ENCODE data around the gene SETD2. TPM values are rescaled to one million over a fixed set of nuclear protein-coding genes. Genes with fewer than 3 reads are reported as not detected.

SETD2 gene
- total and polyA plus RNA-seq, 2 of the 8 experiments (the other 6 are each of a cell fraction or from before 2014, with no cell fraction given) = 15.7 to 46.3 TPM

DNA sequence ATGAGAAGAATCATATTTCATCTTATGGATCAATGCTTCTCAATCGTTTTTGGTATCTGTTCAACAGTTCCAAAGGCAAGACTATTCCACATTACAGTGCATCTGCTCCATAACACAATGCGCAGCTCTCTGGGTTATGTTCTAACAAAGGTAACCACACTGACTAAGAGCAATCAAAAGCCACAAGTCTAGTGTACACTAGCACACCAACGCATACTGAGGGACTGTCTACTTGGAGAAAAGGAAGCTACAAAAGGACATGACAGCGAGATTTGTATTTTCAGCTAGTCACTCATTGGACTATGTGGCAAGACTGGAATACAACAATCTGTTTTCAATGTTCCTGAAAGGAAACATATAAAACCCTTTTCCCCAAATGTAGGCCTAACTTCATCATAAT, 35.8 kb downstream of the SETD2 start:
- no peak overlapping the region for H3K27ac ChIP-seq (ENCODE audit: low read depth, low read length)
- peaks cover 0 to 4% of the 10 kb centered on the region in 2 experiments for H4K20me1 ChIP-seq (replicated peaks in 1 of 2; ENCODE audit: control insufficient read depth in 1 of 2, insufficient read depth in 2 of 2, low read length in 2 of 2)
- no peak overlapping the region for H3K4ac ChIP-seq (replicated peaks; ENCODE audit: insufficient read length, low read depth, low read length)
- H3K18ac ChIP-seq (ENCODE audit: extremely low read depth, low read length) = no peak overlapping the region
- no peak overlapping the region for H4K5ac ChIP-seq (ENCODE audit: insufficient read length, low read depth, low read length)
- H3K23me2 ChIP-seq (ENCODE audit: low read depth, low read length) = no peaks in the 10 kb centered on the region
- H3K14ac ChIP-seq (ENCODE audit: insufficient read length) = no peak overlapping the region
- no peak overlapping the region for H2BK12ac ChIP-seq (ENCODE audit: low read depth, low read length)
- FAIRE-seq = no peak
- H3K79me2 ChIP-seq (ENCODE audit: control insufficient read depth in 1 of 2, insufficient read depth in 2 of 2, low read length in 2 of 2) = peaks cover 0 to 69% of the 10 kb centered on the region in 2 experiments; a peak in 3 of 4 replicates
- no peak overlapping the region for H3K56ac ChIP-seq (replicated peaks; ENCODE audit: insufficient read length, low read depth, low read length)
- TF ChIP-seq CHD2 (IDR thresholded peaks at IDR 0.05; ENCODE audit: low read length) (no peak), TAF7 (optimal IDR thresholded peaks at IDR 0.05; ENCODE audit: borderline replicate concordance, low read depth, low read length) (no peak), EGR1 (IDR thresholded peaks at IDR 0.05; ENCODE audit: borderline replicate concordance, low read depth, low read length) (no peak), TEAD4 (IDR thresholded peaks at IDR 0.05; ENCODE audit: low read depth, low read length) (no peak), YY1 (IDR thresholded peaks at IDR 0.05; ENCODE audit: low read depth, low read length) (no peak), BRCA1 (IDR thresholded peaks at IDR 0.05; ENCODE audit: low read depth, low read length) (no peak), POU5F1 (IDR thresholded peaks at IDR 0.05; ENCODE audit: low read depth, low read length) (no peak), KDM4A (IDR thresholded peaks at IDR 0.05; ENCODE audit: low read depth, low read length, severe bottlenecking) (no peak), CTCF (IDR thresholded peaks at IDR 0.05; ENCODE audit: control extremely low read depth in 1 of 3, insufficient read depth in 1 of 3, low read depth in 1 of 3, low read length in 3 of 3) (no peak)
- H3K23ac ChIP-seq (ENCODE audit: insufficient read length) = no peak overlapping the region
- H4K91ac ChIP-seq (replicated peaks; ENCODE audit: insufficient read length, low read length) = no peak overlapping the region
- no peak overlapping the region for H2BK15ac ChIP-seq (ENCODE audit: low read length)
- POLR2A ChIA-PET (ENCODE audit: partially characterized antibody) = interaction anchor here (2.6 kb wide), 1 partner anchor 12 kb away, joined by 7 read pairs; no protein-coding TSS in a partner anchor
- no peak overlapping the region for H2AK5ac ChIP-seq (ENCODE audit: low read depth, low read length)
- no peaks in the 10 kb centered on the region for H3K4me1 ChIP-seq (replicated peaks in 1 of 4; ENCODE audit: control insufficient read depth in 3 of 4, insufficient read depth in 4 of 4, low read length in 3 of 4)
- H3K36me3 ChIP-seq (ENCODE audit: control insufficient read depth in 2 of 4, insufficient read depth in 4 of 4, low read length in 3 of 4) = peaks cover 4 to 14% (median 11%) of the 10 kb centered on the region in 4 experiments; a peak in 6 of 8 replicates
- H2BK5ac ChIP-seq (ENCODE audit: low read depth, low read length) = no peak overlapping the region
- H4K8ac ChIP-seq (ENCODE audit: extremely low read depth, insufficient read depth, low read length) = no peak overlapping the region
- H3K9me3 ChIP-seq (ENCODE audit: insufficient read depth in 2 of 2, low read depth in 1 of 2, low read length in 1 of 2) = no peaks in the 10 kb centered on the region
- H2AFZ ChIP-seq (ENCODE audit: low read length) = no peak overlapping the region
- no peak overlapping the region for H2BK20ac ChIP-seq (ENCODE audit: low read length)
- H3K4me2 ChIP-seq (ENCODE audit: insufficient read depth in 1 of 2, low read depth in 2 of 2, low read length in 2 of 2) = no peak overlapping the region
- 87% methylated on average over 4 of the region's 4 CpGs; no CpG with 5 or more reads in 1 of the 2 experiments for WGBS, 2 experiments (ENCODE audit: extremely low coverage in 1 of 2, insufficient coverage in 1 of 2, insufficient read length in 1 of 2, insufficient replicate concordance in 2 of 2, low coverage in 1 of 2, low lambda C conversion rate in 2 of 2, missing lambda C conversion rate in 1 of 2)
- H3K79me1 ChIP-seq (ENCODE audit: low read depth, low read length) = no peaks in the 10 kb centered on the region; the same call in 1 of the 2 replicates
- no peak overlapping the region for H3K9ac ChIP-seq (replicated peaks in 1 of 4; ENCODE audit: extremely low read depth in 1 of 4, low read depth in 3 of 4, low read length in 3 of 4)
- H2BK120ac ChIP-seq (replicated peaks; ENCODE audit: low read depth, low read length) = no peak overlapping the region
- DNase-seq (ENCODE audit: low read depth in 1 of 2, low spot score in 2 of 2) = no peak
- no peak overlapping the region for H3K4me3 ChIP-seq (ENCODE audit: extremely low read depth in 1 of 4, insufficient read depth in 2 of 4, low read depth in 3 of 4, low read length in 4 of 4)
- no peaks in the 10 kb centered on the region for H3K27me3 ChIP-seq (replicated peaks in 1 of 4; ENCODE audit: control insufficient read depth in 3 of 4, extremely low read depth in 1 of 4, insufficient read depth in 3 of 4, low read length in 3 of 4)
- CTCF ChIA-PET (ENCODE audit: partially characterized antibody) = interaction anchor here (0.6 kb wide), 1 partner anchor 308 kb away, joined by 3 read pairs; no protein-coding TSS in a partner anchor

All from H1 (cell line).